Measurements from ENCODE around the gene MEX3B.
A peak's percentile ranks its signal among the peaks of the same experiment; 100 is the strongest.
"Not testable (repeated sequence)": the region's sequence is repeated elsewhere in the genome, so short reads cannot be mapped to it uniquely, and the experiment has no call there.

MEX3B gene

GRCh38 chr15:82048811-82049210 lies 3.0 kb upstream of the MEX3B start:
- DNase-seq (ENCODE audit: low spot score), result no peak

GRCh38 chr15:82047453-82048400 lies 1.9 kb upstream of the MEX3B start:
- no peak for DNase-seq (ENCODE audit: low spot score)

GRCh38 chr15:82046666-82047452 lies 1.0 kb upstream of the MEX3B start:
- DNase-seq (ENCODE audit: low spot score), result peak; percentile 87

- DNase-seq (ENCODE audit: low spot score), result no peak
These were observed 483 bp downstream of the MEX3B start for GRCh38 chr15:82045179-82045891.

GRCh38 chr15:82044373-82045178 lies 1.2 kb downstream of the MEX3B start:
- peak; percentile 14 for DNase-seq (ENCODE audit: low spot score)

- DNase-seq (ENCODE audit: low spot score), result no peak
These were observed 1.9 kb downstream of the MEX3B start for GRCh38 chr15:82043796-82044372.

- DNase-seq (ENCODE audit: low spot score), result no peak
These were observed 2.6 kb downstream of the MEX3B start for GRCh38 chr15:82043130-82043673.

- DNase-seq (ENCODE audit: low spot score), result no peak
These were observed 5.0 kb downstream of the MEX3B start for GRCh38 chr15:82040862-82041261.

GRCh38 chr15:82040390-82040789 lies 5.4 kb downstream of the MEX3B start:
- DNase-seq (ENCODE audit: low spot score), result no peak

GRCh38 chr15:82039871-82040270 lies 5.9 kb downstream of the MEX3B start:
- DNase-seq (ENCODE audit: low spot score), result no peak

- DNase-seq (ENCODE audit: low spot score), result no peak
These were observed 9.4 kb downstream of the MEX3B start for GRCh38 chr15:82036461-82036860.

GRCh38 chr15:82031871-82032270 lies 13.9 kb downstream of the MEX3B start:
- DNase-seq (ENCODE audit: low spot score), result no peak

- DNase-seq (ENCODE audit: low spot score), result no peak
These were observed 15.6 kb downstream of the MEX3B start for GRCh38 chr15:82030176-82030575.

GRCh38 chr15:82028163-82028562 lies 17.7 kb downstream of the MEX3B start:
- DNase-seq (ENCODE audit: low spot score), result not testable (repeated sequence)

- DNase-seq (ENCODE audit: low spot score), result no peak
These were observed 23.8 kb downstream of the MEX3B start for GRCh38 chr15:82021992-82022391.

- no peak for DNase-seq (ENCODE audit: low spot score)
These were observed 25.0 kb downstream of the MEX3B start for GRCh38 chr15:82020625-82021394.

- DNase-seq (ENCODE audit: low spot score), result no peak
These were observed 27.6 kb downstream of the MEX3B start for GRCh38 chr15:82018201-82018600.

- no peak for DNase-seq (ENCODE audit: low spot score)
These were observed 28.2 kb downstream of the MEX3B start for GRCh38 chr15:82017656-82018055.

- DNase-seq (ENCODE audit: low spot score), result no peak
These were observed 30.8 kb downstream of the MEX3B start for GRCh38 chr15:82014989-82015388.

GRCh38 chr15:82012908-82013307 lies 32.9 kb downstream of the MEX3B start:
- DNase-seq (ENCODE audit: low spot score), result no peak
